Transverse colon (tissue), 4 donors: ENCODE results near the gene IL18RAP. TPM values are rescaled to one million over a fixed set of nuclear protein-coding genes. Genes with fewer than 3 reads are reported as not detected.

Experiments used
- DNase-seq: peaks from one replicate; pipeline ENCODE4 v3.0.0-alpha.2; 2019
- H3K27ac ChIP-seq, 4 donors: fragments of 200-600 bp; sonication (generic); 2 replicates each; pipeline ENCODE4 v1.5.1; 2016 to 2018; ENCODE audit warnings: inconsistent platforms in 4 of 4
- H3K27me3 ChIP-seq: fragments of 200-600 bp; sonication (generic); 2 replicates; pipeline ENCODE4 v1.5.1; 2017; ENCODE audit warnings: inconsistent platforms
- H3K36me3 ChIP-seq, 4 donors: fragments of 200-600 bp; sonication (generic); 2 replicates each; pipeline ENCODE4 v1.5.1; 2017 to 2019; ENCODE audit warnings: inconsistent platforms in 4 of 4
- H3K4me1 ChIP-seq, 4 donors: fragments of 200-600 bp; sonication (generic); 2 replicates each; pipeline ENCODE4 v1.5.1; 2017 to 2020; ENCODE audit warnings: inconsistent platforms in 4 of 4
- H3K4me3 ChIP-seq, 4 donors: fragments of 200-600 bp; sonication (generic); 1 replicate in 1 of 4; 2 replicates in 3 of 4; pipeline versions ENCODE4 v1.5.1 to v1.6.1; 2017 to 2019; ENCODE audit warnings: inconsistent platforms in 4 of 4
- H3K9me3 ChIP-seq, 2 donors: fragments of 200-600 bp; sonication (generic); 2 replicates each; pipeline ENCODE4 v1.5.1; 2017 to 2019; ENCODE audit warnings: inconsistent platforms in 2 of 2
- EP300 ChIP-seq: sonication (generic); formaldehyde crosslinking; IDR thresholded peaks from one replicate; pipeline ENCODE4 v1.6.1; 2017; ENCODE audit warnings: antibody characterized with exemption, low read depth
- POLR2A ChIP-seq: fragments of 450-650 bp; IDR thresholded peaks from one replicate; pipeline ENCODE4 v1.6.1; 2016; ENCODE audit warnings: antibody characterized with exemption, mild to moderate bottlenecking, moderate library complexity
- POLR2AphosphoS5 ChIP-seq, 3 donors: sonication (generic); formaldehyde crosslinking; IDR thresholded peaks; one replicate each; pipeline ENCODE4 v1.6.1; 2016; ENCODE audit warnings: antibody characterized with exemption in 3 of 3
- WGBS, 2 donors: methylation state at CpG; one replicate each; pipeline ENCODE4 v1.1.5; 2018; ENCODE audit warnings: low coverage in 1 of 2; 5-methylcytosine and 5-hydroxymethylcytosine counted together
- in situ Hi-C, 4 donors: fragments of 200-750 bp; cut with MboI; loops; one replicate each; pipeline versions ENCODE4 v1.15.0 to v1.15.1; 2017; ENCODE audit warnings: low sequenced_read_pairs in 3 of 4, low pct_ligation_motif_present in 1 of 4, low pct_unique_long_range_greater_than_20kb in 1 of 4
- intact Hi-C: fragments of 100-400 bp; cut with DNase I; formaldehyde crosslinking; loops from one replicate; pipeline ENCODE4 v1.15.1; 2023; ENCODE audit warnings: low total_unique reads
- total RNA-seq, 4 donors: library from RNA; depleted of rRNA; stranded (reverse); fragments of >200 nt; gene quantifications; one replicate each; pipeline ENCODE4 v1.1.0, GENCODE V29; 2016
- TF ChIP-seq, protein P1 (sequence below), 5 experiments: fragments of 200-600 bp in 3 of 5; fragments of 450-650 bp in 2 of 5; sonication (generic) in 3 of 5; IDR thresholded peaks; 1 replicate in 2 of 5; 2 replicates in 3 of 5; pipeline ENCODE4 v1.5.1; 2016 to 2017; ENCODE audit warnings: antibody characterized with exemption in 5 of 5, inconsistent platforms in 3 of 5, mild to moderate bottlenecking in 2 of 5, moderate library complexity in 1 of 5

The IL18RAP gene
- total RNA-seq, 4 donors from 2014 or later, result 3.3 to 12.1 (median 9.0) TPM; not detected in 1

DNA sequence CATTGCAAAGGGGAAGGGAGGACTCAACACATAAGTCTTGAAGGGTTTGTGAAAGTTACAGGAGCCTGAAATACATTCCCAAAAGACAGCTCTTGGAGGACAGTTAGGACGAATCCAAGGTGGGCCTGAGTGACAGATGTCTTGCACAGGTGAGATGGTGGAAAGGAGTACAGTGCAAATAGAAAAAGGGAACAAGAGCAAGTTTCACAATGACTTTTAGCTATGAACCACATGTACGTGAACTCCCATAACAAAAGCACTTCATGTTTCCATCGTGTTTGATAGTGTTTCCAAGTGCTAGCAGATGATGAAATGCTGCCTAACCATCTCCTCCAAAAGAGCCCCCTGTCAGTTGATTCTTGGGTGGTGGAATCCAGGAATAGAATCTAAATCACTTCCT is 1.8 kb downstream of the IL18RAP start:
- H3K9me3 ChIP-seq, result no peaks in the 10 kb centered on the region
- H3K36me3 ChIP-seq, result no peaks in the 10 kb centered on the region
- H3K27me3 ChIP-seq, result no peaks in the 10 kb centered on the region
- DNase-seq, result no peak
- H3K27ac ChIP-seq, result no peak overlapping the region
- WGBS, 2 donors, result 57 to 67% methylated on average over 3 of the region's 3 CpGs
- intact Hi-C loops (no loop called here), in situ Hi-C loops (loop anchor here in 2 of 4 donors (25.0 kb wide), 2 partner anchors 412 to 537 kb away; no protein-coding TSS in a partner anchor)
- H3K4me1 ChIP-seq, result no peaks in the 10 kb centered on the region
- no peak overlapping the region for H3K4me3 ChIP-seq
- TF ChIP-seq EP300 (no peak), POLR2A (no peak), POLR2AphosphoS5 (IDR thresholded peaks at IDR 0.05) (no peak)
- TF ChIP-seq, protein P1, sequence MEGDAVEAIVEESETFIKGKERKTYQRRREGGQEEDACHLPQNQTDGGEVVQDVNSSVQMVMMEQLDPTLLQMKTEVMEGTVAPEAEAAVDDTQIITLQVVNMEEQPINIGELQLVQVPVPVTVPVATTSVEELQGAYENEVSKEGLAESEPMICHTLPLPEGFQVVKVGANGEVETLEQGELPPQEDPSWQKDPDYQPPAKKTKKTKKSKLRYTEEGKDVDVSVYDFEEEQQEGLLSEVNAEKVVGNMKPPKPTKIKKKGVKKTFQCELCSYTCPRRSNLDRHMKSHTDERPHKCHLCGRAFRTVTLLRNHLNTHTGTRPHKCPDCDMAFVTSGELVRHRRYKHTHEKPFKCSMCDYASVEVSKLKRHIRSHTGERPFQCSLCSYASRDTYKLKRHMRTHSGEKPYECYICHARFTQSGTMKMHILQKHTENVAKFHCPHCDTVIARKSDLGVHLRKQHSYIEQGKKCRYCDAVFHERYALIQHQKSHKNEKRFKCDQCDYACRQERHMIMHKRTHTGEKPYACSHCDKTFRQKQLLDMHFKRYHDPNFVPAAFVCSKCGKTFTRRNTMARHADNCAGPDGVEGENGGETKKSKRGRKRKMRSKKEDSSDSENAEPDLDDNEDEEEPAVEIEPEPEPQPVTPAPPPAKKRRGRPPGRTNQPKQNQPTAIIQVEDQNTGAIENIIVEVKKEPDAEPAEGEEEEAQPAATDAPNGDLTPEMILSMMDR (IDR thresholded peaks at IDR 0.05), result no peak

GRCh38 chr2:102425441-102426132 is 2.6 kb downstream of the IL18RAP start:
- in situ Hi-C loops, result loop anchor here in 2 of 4 donors (25.0 kb wide), 2 partner anchors 413 to 538 kb away; no protein-coding TSS in a partner anchor
- no peaks in the 10 kb centered on the region for H3K36me3 ChIP-seq
- no peak overlapping the region for H3K27ac ChIP-seq
- H3K27me3 ChIP-seq, result no peaks in the 10 kb centered on the region
- intact Hi-C loops, result no loop called here
- DNase-seq, result no peak
- no peak overlapping the region for H3K4me3 ChIP-seq
- no peaks in the 10 kb centered on the region for H3K4me1 ChIP-seq
- WGBS, 2 donors, result 50 to 52% methylated on average over 5 of the region's 5 CpGs
- no peaks in the 10 kb centered on the region for H3K9me3 ChIP-seq
- no peak for TF ChIP-seq POLR2AphosphoS5 (IDR thresholded peaks at IDR 0.05)
- TF ChIP-seq EP300, result no peak
- TF ChIP-seq POLR2A, result no peak
- TF ChIP-seq, protein P1 (IDR thresholded peaks at IDR 0.05), result no peak

- TF ChIP-seq EP300 (no peak), POLR2AphosphoS5 (IDR thresholded peaks at IDR 0.05) (no peak), POLR2A (no peak)
- TF ChIP-seq, protein P1 (IDR thresholded peaks at IDR 0.05), result no peak
- in situ Hi-C loops (loop anchor here in 2 of 4 donors (25.0 kb wide), 2 partner anchors 415 to 540 kb away; no protein-coding TSS in a partner anchor), intact Hi-C loops (no loop called here)
- WGBS, 2 donors, result 34 to 91% methylated on average over 1 of the region's 1 CpG
- Histone ChIP-seq H3K27ac (no peak overlapping the region), H3K36me3 (no peaks in the 10 kb centered on the region), H3K4me3 (no peak overlapping the region), H3K4me1 (no peaks in the 10 kb centered on the region), H3K9me3 (no peaks in the 10 kb centered on the region), H3K27me3 (no peaks in the 10 kb centered on the region)
- no peak for DNase-seq
These were observed 4.3 kb downstream of the IL18RAP start for GRCh38 chr2:102427249-102427648.

DNA sequence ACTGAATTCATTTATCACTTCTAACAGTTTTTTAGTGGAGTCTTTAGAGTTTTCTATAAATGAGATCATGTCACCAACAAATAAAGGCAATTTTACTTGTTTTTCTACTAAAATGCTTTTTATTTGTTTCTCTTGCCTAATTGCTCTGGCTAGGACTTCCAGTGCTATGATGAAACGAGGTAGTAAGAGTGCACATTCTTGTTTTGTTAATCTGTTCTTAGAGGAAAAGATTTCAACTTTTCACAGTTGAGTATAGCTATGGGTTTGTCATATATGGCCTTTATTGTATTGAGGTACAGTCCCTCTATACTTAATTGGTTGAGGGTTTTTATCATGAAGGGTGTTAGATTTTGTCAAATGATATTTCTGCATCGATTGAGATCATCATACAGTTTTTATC is 5.6 kb downstream of the IL18RAP start:
- in situ Hi-C loops, result loop anchor here in 2 of 4 donors (25.0 kb wide), 2 partner anchors 416 to 541 kb away; no protein-coding TSS in a partner anchor
- intact Hi-C loops, result no loop called here
- TF ChIP-seq, protein P1 (IDR thresholded peaks at IDR 0.05), result no peak
- TF ChIP-seq POLR2AphosphoS5 (IDR thresholded peaks at IDR 0.05) (no peak), POLR2A (no peak), EP300 (no peak)
- no peak for DNase-seq
- 68 to 88% methylated on average over 2 of the region's 2 CpGs for WGBS, 2 donors
- H3K9me3 ChIP-seq, result no peaks in the 10 kb centered on the region
- no peak overlapping the region for H3K4me3 ChIP-seq
- no peaks in the 10 kb centered on the region for H3K4me1 ChIP-seq
- no peak overlapping the region for H3K27ac ChIP-seq
- H3K27me3 ChIP-seq, result no peaks in the 10 kb centered on the region
- H3K36me3 ChIP-seq, result no peaks in the 10 kb centered on the region
